Peyer's patch (tissue), 4 donors: ENCODE measurements around the gene MDM2. TPM values are rescaled to one million over a fixed set of nuclear protein-coding genes. Genes with fewer than 3 reads are reported as not detected.

Experiments
- DNase-seq, 3 donors: peaks; one replicate each; pipeline ENCODE4 v3.0.0-alpha.2; 2017 to 2019
- H3K27ac ChIP-seq, 4 donors: fragments of 200-600 bp; sonication (generic); one replicate each; pipeline ENCODE4 v1.5.1; 2016 to 2019
- H3K27me3 ChIP-seq, 2 donors: fragments of 200-600 bp; sonication (generic); one replicate each; pipeline ENCODE4 v1.5.1; 2019
- H3K36me3 ChIP-seq, 3 donors: fragments of 200-600 bp; sonication (generic); one replicate each; pipeline ENCODE4 v1.5.1; 2016 to 2019
- H3K4me1 ChIP-seq, 4 donors: fragments of 200-600 bp; sonication (generic); one replicate each; pipeline ENCODE4 v1.5.1; 2016 to 2019
- H3K4me3 ChIP-seq, 4 donors: fragments of 200-600 bp; sonication (generic); 1 replicate in 3 of 4; 2 replicates in 1 of 4; pipeline ENCODE4 v1.5.1; 2016 to 2019; ENCODE audit warnings: mild to moderate bottlenecking in 1 of 4
- H3K9me3 ChIP-seq, 4 donors: fragments of 200-600 bp; sonication (generic); one replicate each; pipeline ENCODE4 v1.5.1; 2016 to 2019; ENCODE audit warnings: mild to moderate bottlenecking in 1 of 4
- CTCF ChIP-seq, 6 experiments: fragments of 450-650 bp in 4 of 6; fragments of 200-600 bp in 2 of 6; sonication (generic) in 1 of 6; IDR thresholded peaks; one replicate each; pipeline ENCODE4 v1.5.1; 2017 to 2019; ENCODE audit warnings: antibody characterized with exemption in 6 of 6, mild to moderate bottlenecking in 3 of 6, moderate library complexity in 1 of 6
- POLR2A ChIP-seq, 2 donors: fragments of 450-650 bp; IDR thresholded peaks; one replicate each; pipeline ENCODE4 v1.5.1; 2017; ENCODE audit warnings: antibody characterized with exemption in 2 of 2, mild to moderate bottlenecking in 2 of 2, moderate library complexity in 2 of 2
- total RNA-seq, 4 donors: library from RNA; depleted of rRNA; stranded (reverse); fragments of >200 nt; gene quantifications; one replicate each; pipeline ENCODE4 v1.1.0, GENCODE V29; 2016

MDM2 gene
- total RNA-seq, result 100 to 1,000 TPM in 2 of 4 donors, 10 to 100 TPM in 2; 64.7 to 126 (median 95.3) TPM

DNA sequence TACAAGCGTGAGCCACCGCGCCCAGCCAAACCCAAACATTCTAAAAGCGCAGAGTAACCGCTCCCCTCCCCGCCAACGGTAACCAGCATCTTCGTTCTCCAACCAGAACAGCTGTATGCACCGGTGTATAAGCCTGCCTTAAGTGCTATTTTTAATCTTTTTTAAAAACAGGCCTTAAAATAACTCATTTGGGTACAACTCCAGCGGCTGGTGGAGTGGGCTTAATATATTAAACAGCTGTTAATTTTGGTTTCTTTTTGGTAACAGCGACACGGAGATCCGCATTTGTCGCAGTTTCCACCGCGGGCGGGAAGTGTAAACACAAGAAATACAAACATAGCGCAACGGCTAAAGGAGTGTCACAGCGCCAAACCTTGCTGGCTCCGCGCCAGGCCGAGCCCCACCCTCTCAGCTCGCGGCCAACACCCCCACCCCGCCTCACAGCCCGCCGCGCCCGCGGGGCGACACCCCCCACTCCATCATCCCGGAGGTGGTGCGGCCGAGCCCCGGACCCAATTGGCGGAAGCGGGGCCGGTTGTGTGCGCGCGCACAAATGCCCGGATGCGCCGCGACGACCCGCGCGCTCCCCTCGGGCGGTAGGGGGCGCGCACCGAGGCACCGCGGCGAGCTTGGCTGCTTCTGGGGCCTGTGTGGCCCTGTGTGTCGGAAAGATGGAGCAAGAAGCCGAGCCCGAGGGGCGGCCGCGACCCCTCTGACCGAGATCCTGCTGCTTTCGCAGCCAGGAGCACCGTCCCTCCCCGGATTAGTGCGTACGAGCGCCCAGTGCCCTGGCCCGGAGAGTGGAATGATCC is at the start of gene MDM2:
Gene MDM2 (plus strand): TSS at position 602 of the 812 bp plus-strand sequence. CDS start 301 bp downstream, outside the sequence.
- DNase-seq, result peak; percentile 93 to 98 (median 97)
- Histone ChIP-seq H3K36me3 (peaks cover 0 to 8% (median 0%) of the 10 kb centered on the region in 3 donors), H3K27me3 (no peaks in the 10 kb centered on the region), H3K4me1 (peaks cover 0 to 18% (median 2%) of the 10 kb centered on the region in 4 donors), H3K9me3 (no peaks in the 10 kb centered on the region), H3K4me3 (peak within 1 kb of the TSS; percentile 67 to 92 (median 78)), H3K27ac (peak within 1 kb of the TSS; percentile 96 to 99 (median 96))
- TF ChIP-seq POLR2A (IDR thresholded peaks at IDR 0.05) (peak; percentile 81 to 86), CTCF (IDR thresholded peaks at IDR 0.05) (peak; percentile 69 to 93 (median 90))

DNA sequence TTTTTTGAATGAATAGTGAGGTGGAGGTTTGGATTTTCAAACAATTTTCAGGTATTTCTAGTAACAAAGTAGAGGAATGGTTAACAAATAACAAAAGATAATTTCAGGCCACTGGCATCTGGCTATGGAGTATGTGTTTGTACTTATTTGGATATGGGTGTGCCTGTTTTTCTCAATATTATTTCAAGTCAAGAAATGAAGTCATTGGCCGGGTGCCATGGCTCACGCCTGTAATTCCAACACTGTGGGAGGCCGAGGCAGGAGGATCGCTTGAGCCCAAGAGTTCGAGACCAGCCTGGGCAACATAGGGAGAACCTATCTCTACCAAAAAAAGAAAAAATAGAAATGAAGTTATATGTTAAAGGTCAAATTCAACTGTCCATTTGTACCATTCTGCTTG is 48.1 kb upstream of the MDM2 start:
- no peak for DNase-seq
- TF ChIP-seq CTCF (IDR thresholded peaks at IDR 0.05) (no peak), POLR2A (IDR thresholded peaks at IDR 0.05) (no peak)
- no peaks in the 10 kb centered on the region for H3K27me3 ChIP-seq
- H3K36me3 ChIP-seq, result peaks cover 0 to 30% (median 0%) of the 10 kb centered on the region in 3 donors
- H3K4me1 ChIP-seq, result no peaks in the 10 kb centered on the region
- no peak overlapping the region for H3K4me3 ChIP-seq
- H3K9me3 ChIP-seq, result no peaks in the 10 kb centered on the region
- no peak overlapping the region for H3K27ac ChIP-seq

DNA sequence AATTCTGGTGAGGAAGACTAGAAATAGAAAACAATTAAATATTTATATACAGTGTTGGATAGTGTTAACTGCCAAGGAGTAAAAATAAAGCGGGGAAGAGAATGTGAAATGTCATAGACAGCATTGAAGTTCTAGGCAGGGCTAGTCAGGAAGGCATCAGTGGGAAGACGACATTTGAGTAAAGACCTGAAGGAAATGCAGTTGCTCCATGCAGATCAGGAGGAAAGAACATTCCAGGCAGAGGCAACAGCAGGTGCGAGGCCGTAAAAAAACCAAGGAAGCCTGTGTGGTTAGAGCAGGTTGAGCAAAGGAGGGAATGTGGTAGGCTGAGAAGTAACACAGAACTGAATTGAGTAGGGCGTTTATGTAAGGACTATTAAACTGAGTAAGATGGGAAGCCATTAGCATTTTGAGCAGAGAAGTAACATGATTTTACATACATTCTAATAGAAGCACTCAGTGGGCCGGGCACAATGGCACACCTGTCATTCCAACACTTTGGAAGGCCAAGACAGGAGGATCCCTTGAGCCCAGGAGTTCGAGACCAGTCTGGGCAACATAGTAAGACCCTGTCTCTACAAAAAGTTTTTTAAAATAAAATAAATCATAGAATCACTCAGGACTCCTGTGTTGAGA is 47.1 kb upstream of the MDM2 start:
- DNase-seq, result no peak
- Histone ChIP-seq H3K27me3 (no peaks in the 10 kb centered on the region), H3K4me1 (no peaks in the 10 kb centered on the region), H3K4me3 (no peak overlapping the region), H3K9me3 (no peaks in the 10 kb centered on the region), H3K36me3 (peaks cover 0 to 20% (median 0%) of the 10 kb centered on the region in 3 donors), H3K27ac (no peak overlapping the region)
- TF ChIP-seq CTCF (IDR thresholded peaks at IDR 0.05) (no peak), POLR2A (IDR thresholded peaks at IDR 0.05) (no peak)

DNA sequence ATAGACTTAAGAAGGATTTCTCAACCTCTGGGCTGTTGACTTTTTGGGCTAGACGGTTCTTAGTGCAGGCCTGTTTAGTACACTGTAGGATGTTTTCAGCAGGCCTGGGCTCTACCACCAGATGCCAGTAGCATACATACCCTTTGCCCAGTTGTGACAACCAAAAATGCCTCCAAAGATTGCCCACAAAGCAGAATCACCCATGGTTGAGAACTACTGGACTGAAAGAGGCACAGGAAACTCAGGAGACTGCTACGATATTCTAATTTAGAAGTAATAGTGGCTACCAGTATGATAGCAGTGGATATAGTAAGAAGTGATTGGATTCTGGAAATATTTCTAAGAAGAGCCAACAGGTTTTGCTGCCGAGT is 46.5 kb upstream of the MDM2 start:
- no peak for TF ChIP-seq POLR2A (IDR thresholded peaks at IDR 0.05)
- no peak for TF ChIP-seq CTCF (IDR thresholded peaks at IDR 0.05)
- Histone ChIP-seq H3K9me3 (no peaks in the 10 kb centered on the region), H3K4me3 (no peak overlapping the region), H3K27me3 (no peaks in the 10 kb centered on the region), H3K27ac (no peak overlapping the region), H3K36me3 (peaks cover 0 to 19% (median 0%) of the 10 kb centered on the region in 3 donors), H3K4me1 (no peaks in the 10 kb centered on the region)
- no peak for DNase-seq

DNA sequence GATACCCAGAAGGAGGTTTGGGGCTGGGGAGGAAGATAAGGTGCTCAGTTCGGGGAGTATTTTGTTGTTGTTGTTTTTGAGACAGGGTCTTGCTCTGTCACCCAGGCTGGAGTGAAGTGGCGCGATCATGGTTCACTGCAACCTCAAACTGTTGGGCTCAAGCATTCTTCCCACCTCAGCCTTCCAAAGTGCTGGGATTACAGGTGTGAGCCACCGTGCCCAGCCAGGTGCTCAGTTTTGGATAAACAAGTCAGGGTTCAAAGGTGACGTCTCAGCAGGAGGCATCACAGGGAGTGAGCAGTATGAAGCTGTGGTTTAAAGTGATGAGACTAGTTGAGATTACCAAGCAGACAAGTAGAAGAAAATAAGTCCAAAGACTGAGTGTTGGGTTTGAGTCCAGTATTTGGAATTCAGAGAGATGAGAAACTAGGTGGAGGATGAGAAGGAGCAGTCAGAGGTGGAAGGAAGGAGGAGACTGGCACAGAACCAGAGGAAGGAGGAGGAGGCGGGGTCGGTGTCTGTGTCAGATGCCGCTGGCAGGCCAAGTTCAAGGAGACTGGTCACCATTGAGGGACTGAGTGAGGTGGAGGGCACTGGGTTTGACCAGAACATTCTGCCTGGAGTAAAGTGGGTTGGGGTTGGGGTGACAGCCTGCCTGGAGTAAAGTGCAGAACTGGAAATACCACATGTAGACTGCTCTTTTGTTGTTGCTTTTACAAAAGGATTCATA is 45.9 kb upstream of the MDM2 start:
- Histone ChIP-seq H3K27me3 (no peaks in the 10 kb centered on the region), H3K9me3 (no peaks in the 10 kb centered on the region), H3K36me3 (peaks cover 0 to 24% (median 0%) of the 10 kb centered on the region in 3 donors), H3K4me3 (no peak overlapping the region), H3K27ac (no peak overlapping the region), H3K4me1 (no peaks in the 10 kb centered on the region)
- no peak for DNase-seq
- TF ChIP-seq CTCF (IDR thresholded peaks at IDR 0.05) (no peak), POLR2A (IDR thresholded peaks at IDR 0.05) (no peak)
